Neural progenitor cell (in vitro differentiated cells): ENCODE data around the gene DNLZ.

Experiments used
- CTCF ChIP-seq: fragments of 200-600 bp; sonication (generic); IDR thresholded peaks from 2 replicates; pipeline ENCODE4 v1.5.1; 2017; ENCODE audit warnings: antibody characterized with exemption, mild to moderate bottlenecking
- EZH2 ChIP-seq: fragments of 200-600 bp; sonication (generic); IDR thresholded peaks from 2 replicates; pipeline ENCODE4 v1.6.1; 2017; ENCODE audit warnings: antibody characterized with exemption, mild to moderate bottlenecking, moderate library complexity
- EZH2phosphoT487 ChIP-seq: fragments of 200-600 bp; sonication (generic); IDR thresholded peaks from 2 replicates; pipeline ENCODE4 v1.6.1; 2017; ENCODE audit warnings: antibody characterized with exemption

- TF ChIP-seq CTCF = no peak
- TF ChIP-seq EZH2 = no peak
- TF ChIP-seq EZH2phosphoT487 = no peak
These were observed 12.9 kb upstream of the DNLZ start for GRCh38 chr9:136376457-136376856.
